HG02763 (cell line): ENCODE measurements around the gene WDR86.

Experiments used
- ATAC-seq: cut with Tn5 transposase; IDR thresholded peaks from one replicate; pipeline ENCODE4 v1.9.1; 2021; ENCODE audit warnings: mild to moderate bottlenecking, moderate library complexity; ENCODE audit not compliant: unreplicated experiment

The WDR86 gene

DNA sequence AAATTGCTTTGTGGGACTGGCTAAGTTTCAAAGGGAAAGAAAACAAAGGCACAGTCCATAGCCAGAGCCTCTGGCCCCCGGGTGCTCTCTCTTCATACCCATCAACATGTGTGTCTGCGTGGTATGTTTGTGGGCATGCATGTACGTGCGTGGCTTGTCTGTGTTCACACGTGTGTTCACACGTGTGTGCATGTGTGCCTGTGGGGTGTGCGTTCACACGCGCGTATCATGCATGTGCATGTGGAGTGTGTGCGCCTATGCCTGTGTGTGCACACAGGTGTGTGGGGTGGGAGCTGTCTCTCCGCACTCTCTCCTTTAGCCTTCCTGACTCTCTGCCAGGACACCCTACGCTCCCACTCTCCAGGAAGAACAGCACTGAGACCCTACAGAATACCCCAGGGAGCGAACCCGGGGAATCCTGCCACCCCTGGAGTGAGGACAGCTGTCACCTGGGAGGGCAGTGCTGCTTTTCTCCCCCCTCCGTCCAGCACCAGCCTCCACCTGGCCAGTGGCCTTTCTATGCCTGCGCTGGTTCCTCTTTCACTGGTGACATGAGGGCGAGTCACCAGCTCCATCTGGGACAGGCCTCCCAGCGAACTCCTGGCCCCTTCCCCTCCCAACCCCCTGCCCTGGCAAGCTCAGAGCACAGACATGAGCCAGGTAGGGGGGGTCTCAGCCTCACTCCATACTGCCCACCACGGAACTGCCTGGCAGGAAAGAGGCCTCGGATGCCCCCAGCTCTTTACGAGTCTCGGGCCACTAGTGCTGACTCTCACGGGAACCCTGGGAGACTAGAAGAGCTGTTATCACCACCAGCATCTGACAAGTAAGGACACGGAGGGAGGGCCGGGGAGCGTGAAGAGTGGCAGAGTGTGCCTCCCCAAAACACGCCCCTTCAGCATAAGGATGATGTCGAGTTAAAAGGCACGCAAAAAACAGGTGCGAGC, 16.5 kb downstream of the WDR86 start:
- no peak for ATAC-seq

- no peak for ATAC-seq
These were observed 17.4 kb downstream of the WDR86 start for GRCh38 chr7:151392426-151392825.

DNA sequence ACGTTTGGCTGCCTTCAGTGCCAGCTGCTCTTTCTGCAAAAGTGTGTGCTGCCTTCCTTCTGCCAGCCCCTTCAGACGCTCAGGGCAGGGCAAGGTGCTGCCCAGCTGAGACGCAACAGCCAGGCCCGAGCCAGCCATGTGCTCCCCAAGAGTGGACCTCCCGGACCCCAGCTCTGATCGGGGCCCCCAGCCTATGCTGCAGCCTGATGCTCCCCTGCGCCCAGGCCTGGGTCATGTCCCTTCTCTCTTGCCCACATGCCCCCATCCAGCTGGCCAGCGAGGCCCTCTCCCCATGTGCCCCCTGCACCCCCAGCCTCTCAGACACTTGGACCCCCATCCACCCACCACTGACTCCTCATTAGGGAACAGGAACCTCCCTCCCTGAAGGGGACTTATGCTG, 17.8 kb downstream of the WDR86 start:
- ATAC-seq, result no peak

GRCh38 chr7:151391358-151391730, 18.5 kb downstream of the WDR86 start:
- no peak for ATAC-seq

DNA sequence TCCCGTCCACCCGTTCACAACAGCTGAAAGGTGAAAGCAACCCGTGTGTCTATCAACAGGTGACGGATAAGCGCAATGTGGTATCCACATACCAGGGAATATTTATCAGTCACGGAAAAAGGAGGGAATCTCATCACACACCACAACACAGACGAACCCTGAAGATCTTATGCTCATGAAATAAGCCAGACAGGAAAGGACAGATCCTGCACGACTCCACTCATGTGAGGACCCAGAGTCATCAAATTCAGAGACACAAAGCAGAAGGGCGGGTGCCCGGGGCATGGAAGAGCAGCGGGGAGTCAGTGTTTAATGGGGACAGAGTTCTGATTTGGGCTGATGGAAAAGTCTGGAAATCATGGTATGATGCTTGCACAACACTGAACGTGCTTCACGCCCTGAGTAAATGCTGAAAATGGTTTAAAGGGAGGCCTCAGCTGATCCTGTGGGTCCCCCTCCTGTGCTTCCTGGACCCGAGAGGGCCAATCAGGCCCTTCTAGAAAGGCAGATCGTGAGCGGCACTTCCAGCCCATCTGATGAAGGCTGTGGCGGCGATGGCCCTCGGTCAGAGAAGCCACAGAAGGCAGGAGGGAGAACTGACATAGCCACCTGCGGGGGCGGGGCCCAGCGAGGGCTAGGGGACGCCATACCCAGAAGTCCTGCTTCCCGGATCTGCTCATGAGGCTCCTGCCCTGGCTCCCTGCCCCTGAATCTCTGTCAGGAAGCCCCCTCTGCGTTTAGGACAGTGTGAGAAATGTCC, 19.1 kb downstream of the WDR86 start:
- ATAC-seq, result no peak

- no peak for ATAC-seq
These were observed 19.9 kb downstream of the WDR86 start for GRCh38 chr7:151389768-151390597.

DNA sequence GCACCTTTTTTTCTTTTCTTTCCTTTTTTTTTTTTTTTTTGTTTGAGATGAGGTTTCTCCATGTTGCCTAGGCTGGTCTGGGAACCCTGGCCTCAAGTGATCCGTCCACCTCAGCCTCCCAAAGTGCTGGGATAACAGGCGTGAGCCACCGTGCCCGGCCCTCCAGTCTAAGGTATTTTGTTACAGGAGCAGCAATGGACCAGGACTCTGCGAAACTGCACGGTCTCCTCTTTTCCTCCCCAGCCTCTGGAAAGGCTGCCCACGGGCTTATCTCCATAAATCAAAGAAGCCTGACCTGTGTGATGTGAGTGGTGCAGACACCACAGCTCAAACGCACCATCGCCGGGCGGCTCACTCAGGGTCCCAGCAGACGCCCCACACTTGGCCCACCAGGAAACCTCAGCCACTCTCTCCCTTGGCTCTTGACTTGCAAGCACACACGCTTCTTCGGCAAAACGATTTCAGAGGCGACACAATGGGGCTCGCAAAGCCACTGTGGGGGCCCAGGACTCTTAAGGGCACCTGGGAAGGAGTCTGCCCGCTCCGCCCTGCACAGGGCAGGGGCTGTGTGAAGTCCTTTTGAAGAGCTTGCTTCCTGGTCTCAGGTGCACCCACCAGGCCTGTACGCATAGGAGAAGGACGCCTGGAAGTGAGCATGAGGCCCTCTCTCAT, 20.6 kb downstream of the WDR86 start:
- ATAC-seq, result no peak

DNA sequence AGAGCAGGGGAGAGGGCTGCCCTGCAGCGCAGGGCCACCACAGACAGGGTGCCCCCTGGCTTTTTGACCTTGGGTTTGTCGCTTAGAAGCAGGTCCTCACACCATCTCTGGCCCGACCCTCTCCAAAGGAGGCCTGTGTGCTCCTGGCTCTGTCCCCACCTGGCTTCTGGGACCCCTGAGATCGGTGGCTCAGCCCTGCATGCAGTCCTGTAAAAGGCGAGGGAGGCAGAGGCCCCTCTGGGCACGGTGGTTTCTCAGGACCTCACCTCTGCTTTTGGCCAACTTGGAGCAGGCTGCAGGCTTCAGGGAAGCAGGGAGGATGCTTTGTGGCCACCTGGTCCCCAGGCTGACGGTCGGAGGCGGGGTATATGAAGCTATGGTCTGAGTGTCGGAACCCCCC, 21.4 kb downstream of the WDR86 start:
- ATAC-seq, result no peak

DNA sequence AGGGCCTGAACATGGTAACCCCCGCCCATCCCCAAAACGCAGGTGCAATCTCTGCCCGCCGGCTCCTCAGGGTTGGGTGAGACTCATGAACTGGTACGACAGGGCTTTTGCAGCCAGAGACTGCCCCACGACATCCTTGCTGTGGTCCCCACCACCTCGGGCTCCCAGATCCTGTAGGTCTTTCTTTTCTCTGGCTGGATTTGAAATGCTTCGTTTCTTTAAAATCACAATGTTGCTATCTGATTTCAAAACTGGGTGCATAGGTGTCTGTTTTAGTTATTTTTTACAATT, 21.9 kb downstream of the WDR86 start:
- ATAC-seq, result no peak

DNA sequence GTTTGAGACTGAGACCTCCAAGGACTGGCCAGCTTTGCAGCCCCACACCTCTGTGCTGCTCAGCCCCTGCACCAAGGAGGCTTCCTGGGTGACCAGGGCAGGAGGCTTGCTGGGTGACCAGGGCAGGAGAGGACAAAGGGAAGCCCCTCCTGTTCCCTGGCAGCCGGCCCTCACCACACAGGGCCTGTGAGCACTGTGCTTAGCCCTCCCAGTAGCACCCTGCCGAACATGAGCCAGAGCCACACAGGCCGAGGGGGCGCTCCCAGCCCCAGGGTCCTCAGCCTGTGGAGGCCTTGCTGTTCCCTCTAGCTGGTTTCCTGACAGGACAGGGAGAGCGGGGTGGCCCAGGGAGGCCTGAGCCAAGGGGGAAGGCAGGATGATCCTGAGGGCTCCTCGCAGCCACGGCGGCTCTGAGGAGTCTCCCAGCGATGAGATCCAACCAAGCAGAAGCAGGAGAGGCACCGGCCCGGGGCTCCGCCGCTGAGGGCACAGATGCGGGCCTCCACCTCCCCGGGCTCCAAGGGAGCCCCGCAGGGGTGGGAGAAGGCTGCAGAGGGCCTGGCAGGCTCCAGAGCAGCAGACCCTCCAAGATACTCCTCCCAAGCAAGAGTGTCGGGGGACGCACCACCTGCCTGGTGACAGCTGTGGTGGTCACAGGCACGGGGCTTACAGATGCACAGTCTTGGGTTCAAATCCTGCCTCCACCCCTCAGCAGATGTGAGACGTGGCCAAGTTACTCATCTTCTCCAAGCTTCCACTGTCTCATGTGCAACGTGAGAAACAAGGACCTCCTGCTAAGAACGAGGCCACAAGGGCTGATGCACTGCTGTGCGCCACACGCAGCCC, 22.5 kb downstream of the WDR86 start:
- ATAC-seq, result no peak

DNA sequence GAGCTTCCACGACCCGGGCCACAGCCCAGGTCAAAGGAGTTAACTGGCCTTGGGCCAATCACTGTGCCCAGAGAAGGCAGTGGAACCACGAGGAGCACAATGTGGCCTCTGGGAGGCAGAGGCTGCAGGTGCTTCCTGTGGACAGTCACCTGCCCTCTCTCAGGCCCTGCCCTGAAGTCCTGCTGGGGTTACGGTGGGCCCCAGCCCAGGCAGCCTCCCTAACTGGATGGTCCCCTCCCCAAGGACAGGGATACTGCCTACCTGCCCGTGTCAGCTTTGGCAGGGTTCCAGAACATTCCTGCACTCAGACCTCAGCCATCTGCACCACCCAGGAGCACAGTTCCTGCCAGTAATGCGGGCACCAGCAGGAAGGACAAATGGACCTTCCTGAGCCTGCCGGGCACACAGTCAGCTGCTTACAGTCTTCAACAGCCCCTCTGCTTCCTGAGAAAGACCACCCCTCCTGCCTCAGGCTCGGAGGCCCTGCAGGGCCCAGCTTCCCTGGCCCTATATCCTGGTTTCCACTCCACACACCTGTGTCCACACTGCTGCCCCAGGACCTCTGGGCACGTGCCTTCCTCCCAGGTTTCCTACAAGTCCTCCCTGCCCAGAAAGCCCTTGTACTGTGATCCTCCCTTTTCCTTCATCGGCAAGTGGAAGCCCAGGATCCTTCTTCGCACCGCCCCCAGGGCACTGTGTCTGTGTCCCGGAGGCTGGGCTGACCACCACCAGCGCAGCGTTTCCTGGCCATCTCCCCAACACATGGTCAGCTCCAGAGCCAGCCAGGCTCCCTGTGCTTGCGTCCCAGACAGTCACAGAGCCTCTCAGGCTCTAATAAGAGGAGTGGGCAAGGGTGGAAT, 23.3 kb downstream of the WDR86 start:
- no peak for ATAC-seq

DNA sequence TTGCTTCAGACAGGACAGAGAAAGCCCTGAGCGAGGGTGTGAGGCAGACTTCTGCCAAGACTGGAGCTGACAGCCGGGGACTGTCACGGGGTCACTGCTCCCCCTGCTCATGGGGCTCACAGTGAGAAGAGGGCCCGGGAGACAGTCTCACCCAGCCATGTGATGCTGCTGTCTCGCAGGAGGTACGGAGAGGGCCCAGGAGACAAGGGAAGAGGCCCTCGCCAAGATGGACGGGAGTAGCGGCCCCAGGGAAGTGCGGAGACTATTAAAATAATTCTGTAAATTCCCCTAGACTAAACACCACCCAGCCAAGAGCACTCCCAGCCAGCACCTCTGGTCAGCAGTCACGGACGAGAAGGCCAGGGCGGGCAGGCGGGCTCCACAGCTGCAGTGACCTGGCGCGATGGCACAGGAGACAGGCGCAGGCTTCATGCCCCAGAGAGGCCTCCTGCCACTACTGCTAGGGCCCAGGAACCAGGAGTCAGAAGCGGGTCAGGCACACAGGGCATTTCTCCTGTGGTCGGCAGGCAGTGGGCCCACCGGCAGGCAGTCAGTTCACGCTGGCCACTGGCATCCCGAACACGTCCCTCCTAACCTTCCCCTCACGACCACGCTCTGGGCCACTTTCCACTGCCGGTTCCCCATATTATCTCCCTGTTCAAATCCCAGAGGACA, 24.1 kb downstream of the WDR86 start:
- no peak for ATAC-seq

- ATAC-seq, result no peak
These were observed 24.8 kb downstream of the WDR86 start for GRCh38 chr7:151384776-151385625.

- ATAC-seq, result no peak
These were observed 25.5 kb downstream of the WDR86 start for GRCh38 chr7:151384352-151384697.

DNA sequence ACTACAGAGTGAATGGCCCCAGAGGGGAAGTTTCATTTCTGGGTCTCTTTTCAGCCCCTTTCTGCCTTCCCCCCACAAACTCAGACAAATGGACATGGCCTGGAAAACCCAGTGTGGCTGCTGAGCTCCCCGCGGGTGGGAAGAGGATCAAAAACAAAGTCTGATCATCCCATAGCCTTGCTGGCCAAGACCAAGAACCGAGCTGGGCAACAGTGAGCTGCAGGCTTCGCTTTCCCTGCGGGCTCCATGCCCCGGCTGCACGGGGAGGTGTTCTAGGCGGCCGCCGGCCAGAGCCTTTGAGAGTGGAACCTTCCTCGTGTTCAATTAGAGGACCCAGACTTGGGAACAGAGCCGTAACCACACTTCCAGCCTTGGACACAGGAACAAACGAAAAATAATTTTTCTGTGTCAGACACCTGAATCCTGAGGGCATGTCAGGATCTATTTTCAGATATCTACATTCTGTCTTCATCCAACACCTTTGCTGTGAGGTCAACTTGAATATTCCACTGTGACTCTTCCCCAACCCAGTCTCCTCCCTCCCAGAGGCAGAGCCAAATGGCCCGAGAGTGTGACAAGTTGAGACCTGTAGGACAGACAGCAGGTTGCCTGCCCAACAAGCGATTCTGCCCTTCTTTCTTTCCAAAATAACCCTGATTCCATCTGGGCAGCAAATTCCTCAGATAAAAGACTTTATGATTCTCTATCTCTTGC, 26.0 kb downstream of the WDR86 start:
- no peak for ATAC-seq

- ATAC-seq, result no peak
These were observed 27.6 kb downstream of the WDR86 start for GRCh38 chr7:151382079-151382885.
